Fibroblast of lung (primary cell): ENCODE measurements around the gene LAP3.

Experiments used
- EZH2 ChIP-seq: IDR thresholded peaks from 2 replicates; pipeline ENCODE4 v1.5.1; 2012; ENCODE audit warnings: low read length, control low read depth, mild to moderate bottlenecking; ENCODE audit errors: missing control alignments
- TF ChIP-seq, protein P1 (sequence below), 2 donors: IDR thresholded peaks in 1 of 2; conservative IDR thresholded peaks in 1 of 2; 1 replicate in 1 of 2; 2 replicates in 1 of 2; pipeline ENCODE4 v1.5.1; 2011 to 2012; ENCODE audit warnings: low read length in 2 of 2, control low read depth in 1 of 2, inconsistent platforms in 1 of 2, low read depth in 1 of 2, mild to moderate bottlenecking in 1 of 2

GRCh38 chr4:17650406-17650805, 73.4 kb downstream of the LAP3 start:
- TF ChIP-seq, protein P1, sequence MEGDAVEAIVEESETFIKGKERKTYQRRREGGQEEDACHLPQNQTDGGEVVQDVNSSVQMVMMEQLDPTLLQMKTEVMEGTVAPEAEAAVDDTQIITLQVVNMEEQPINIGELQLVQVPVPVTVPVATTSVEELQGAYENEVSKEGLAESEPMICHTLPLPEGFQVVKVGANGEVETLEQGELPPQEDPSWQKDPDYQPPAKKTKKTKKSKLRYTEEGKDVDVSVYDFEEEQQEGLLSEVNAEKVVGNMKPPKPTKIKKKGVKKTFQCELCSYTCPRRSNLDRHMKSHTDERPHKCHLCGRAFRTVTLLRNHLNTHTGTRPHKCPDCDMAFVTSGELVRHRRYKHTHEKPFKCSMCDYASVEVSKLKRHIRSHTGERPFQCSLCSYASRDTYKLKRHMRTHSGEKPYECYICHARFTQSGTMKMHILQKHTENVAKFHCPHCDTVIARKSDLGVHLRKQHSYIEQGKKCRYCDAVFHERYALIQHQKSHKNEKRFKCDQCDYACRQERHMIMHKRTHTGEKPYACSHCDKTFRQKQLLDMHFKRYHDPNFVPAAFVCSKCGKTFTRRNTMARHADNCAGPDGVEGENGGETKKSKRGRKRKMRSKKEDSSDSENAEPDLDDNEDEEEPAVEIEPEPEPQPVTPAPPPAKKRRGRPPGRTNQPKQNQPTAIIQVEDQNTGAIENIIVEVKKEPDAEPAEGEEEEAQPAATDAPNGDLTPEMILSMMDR (conservative IDR thresholded peaks at IDR 0.05 in 1 of 2, IDR thresholded peaks at IDR 0.05 in 1 of 2; ENCODE audit: low read depth in 1 of 2, low read length in 2 of 2), result no peak
- TF ChIP-seq EZH2, result no peak
